ENCODE measurements around the gene HDLBP. TPM values are rescaled to one million over a fixed set of nuclear protein-coding genes. Genes with fewer than 3 reads are reported as not detected.

Gene HDLBP
- polyA plus RNA-seq, 3 donors = 187 to 327 (median 208) TPM

DNA sequence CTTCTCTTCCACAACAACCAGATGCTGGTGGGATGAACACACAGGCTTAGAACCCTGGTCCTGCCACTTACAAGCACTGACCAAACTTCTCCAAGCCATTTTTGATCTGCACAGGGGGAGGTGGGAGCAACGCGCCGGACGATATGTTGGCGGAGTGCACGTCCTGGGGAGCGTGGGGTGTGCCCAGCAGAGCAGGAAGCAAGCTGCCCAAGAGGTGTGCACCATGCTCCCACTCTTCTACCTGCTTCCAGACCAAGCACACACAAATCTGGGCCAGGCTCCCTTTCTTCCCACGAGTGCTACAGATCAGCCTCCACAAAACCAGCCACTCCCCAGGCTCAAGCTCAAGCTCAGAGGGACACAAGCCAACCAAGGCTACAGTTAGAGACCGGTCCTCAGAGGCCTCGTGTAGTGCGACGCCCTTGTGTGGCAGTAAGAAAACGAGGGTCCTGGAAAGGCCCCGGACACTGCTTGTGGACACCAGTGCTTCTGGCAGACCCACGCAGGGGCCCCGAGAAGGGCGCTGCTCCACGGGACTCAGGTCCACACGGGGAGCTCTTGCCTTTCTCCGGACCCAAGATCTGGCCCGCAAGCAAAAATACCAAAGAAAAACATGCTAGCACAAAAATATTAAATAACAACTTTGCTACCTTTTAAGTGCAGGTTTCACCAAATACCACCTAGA, 75.0 kb downstream of the HDLBP start:
- H3K27ac ChIP-seq (ENCODE audit: low read depth, low read length) = no peak overlapping the region
- 84 to 92% (median 91%) methylated on average over 20 to 21 of the region's 21 CpGs for WGBS, 3 donors

GRCh38 chr2:241239552-241240202, 75.8 kb downstream of the HDLBP start:
- no peak overlapping the region for H3K27ac ChIP-seq (ENCODE audit: low read depth, low read length)

GRCh38 chr2:241238693-241239198, 76.7 kb downstream of the HDLBP start:
- H3K27ac ChIP-seq (ENCODE audit: low read depth, low read length) = no peak overlapping the region
- WGBS, 3 donors = 75 to 93% (median 89%) methylated on average over 5 of the region's 5 CpGs

More at GRCh38 chr2:241239552-241240202, 75.8 kb downstream of the HDLBP start:
- 92 to 97% (median 93%) methylated on average over 28 of the region's 28 CpGs for WGBS, 3 donors

- 74 to 90% (median 89%) methylated on average over 12 of the region's 12 CpGs for WGBS, 3 donors
- H3K27ac ChIP-seq (ENCODE audit: low read depth, low read length) = no peak overlapping the region
Observed at GRCh38 chr2:241237949-241238371, 77.5 kb downstream of the HDLBP start.

- 93 to 94% (median 94%) methylated on average over 6 of the region's 6 CpGs for WGBS, 3 donors
Observed at GRCh38 chr2:241237047-241237446, 78.4 kb downstream of the HDLBP start.

DNA sequence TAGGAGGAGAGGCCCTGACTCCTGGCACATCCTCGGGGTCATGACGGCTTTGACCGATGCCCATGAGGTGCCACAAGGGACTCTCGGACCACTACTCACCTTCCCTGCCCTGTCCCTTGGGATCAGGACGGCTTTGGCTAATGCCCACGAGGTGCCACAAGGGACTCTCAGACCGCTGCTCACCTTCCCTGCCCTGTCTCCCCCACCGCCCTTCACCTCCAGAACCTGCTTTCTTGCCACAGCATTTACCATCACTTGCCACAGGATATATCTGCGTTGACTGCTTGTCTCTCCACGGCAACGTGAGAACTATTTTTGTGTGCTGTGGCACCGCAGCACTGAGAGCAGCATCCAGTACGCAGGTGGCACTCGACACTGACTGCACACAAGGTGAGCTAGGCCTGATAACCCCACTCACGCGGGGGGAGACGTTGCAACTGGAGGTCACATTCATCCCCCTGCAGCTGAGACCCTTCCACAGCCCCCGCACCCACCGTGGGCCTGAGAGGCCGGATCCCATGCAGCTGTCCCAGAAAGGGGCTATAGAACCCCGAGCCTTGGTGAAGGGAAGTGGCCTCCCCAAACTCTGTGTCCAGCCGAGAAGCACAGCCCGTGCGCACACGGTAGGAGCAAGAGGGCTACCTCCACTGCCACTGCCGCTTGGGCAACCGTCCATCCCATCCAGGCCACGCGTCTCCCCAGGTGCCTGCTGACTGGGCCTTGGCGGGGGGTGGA, 79.4 kb downstream of the HDLBP start:
- no peak overlapping the region for H3K27ac ChIP-seq (ENCODE audit: low read depth, low read length)
- 90% methylated on average over 30 of the region's 30 CpGs for WGBS, 3 donors

More at GRCh38 chr2:241237047-241237446, 78.4 kb downstream of the HDLBP start:
- no peak overlapping the region for H3K27ac ChIP-seq (ENCODE audit: low read depth, low read length)

GRCh38 chr2:241234962-241235740, 80.3 kb downstream of the HDLBP start:
- WGBS, 3 donors = 70 to 87% (median 76%) methylated on average over 26 of the region's 26 CpGs
- no peak overlapping the region for H3K27ac ChIP-seq (ENCODE audit: low read depth, low read length)

DNA sequence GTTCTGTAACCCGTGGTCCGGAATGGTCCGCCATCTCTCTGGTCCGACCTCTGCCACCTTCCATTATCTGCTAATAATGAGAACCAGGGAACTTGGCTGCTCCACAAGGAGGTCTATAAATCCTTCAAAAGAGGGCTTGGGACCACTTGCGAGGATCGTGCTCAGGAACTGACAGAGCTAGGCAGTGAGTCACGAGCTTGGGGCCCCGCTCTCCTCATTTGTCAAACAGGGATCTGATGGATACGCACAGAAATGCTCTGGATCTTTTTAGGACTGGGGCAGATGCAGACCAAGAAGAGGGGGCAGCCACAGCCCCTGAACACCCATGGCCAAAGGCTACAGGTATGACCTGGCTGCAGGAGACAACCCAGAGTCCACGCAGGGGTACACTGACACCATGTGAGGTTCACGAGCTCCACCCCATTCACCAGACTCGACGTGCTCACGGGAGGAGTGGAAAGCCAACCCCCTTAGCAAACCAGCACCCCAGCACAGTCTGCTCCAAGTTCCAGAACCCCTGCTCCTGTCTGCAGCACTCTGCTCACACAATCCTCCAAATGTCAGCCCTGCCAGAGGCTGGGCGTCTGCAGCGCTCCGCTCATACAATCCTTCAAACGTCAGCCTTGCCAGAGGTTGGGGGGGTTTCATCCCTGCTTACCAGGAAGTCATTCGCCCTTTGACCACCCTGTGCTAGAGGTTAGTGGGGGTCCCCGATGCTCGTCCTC, 81.2 kb downstream of the HDLBP start:
- 83 to 87% (median 84%) methylated on average over 21 of the region's 21 CpGs for WGBS, 3 donors
- H3K27ac ChIP-seq (ENCODE audit: low read depth, low read length) = no peak overlapping the region

- H3K27ac ChIP-seq (ENCODE audit: low read depth, low read length) = no peak overlapping the region
- WGBS, 3 donors = 79 to 82% (median 82%) methylated on average over 13 of the region's 13 CpGs
Observed at GRCh38 chr2:241232736-241233575, 82.5 kb downstream of the HDLBP start.

GRCh38 chr2:241230435-241230834, 85.0 kb downstream of the HDLBP start:
- H3K27ac ChIP-seq (ENCODE audit: low read depth, low read length) = no peak overlapping the region
- 93 to 96% (median 94%) methylated on average over 19 of the region's 19 CpGs for WGBS, 3 donors

GRCh38 chr2:241229563-241230401, 85.7 kb downstream of the HDLBP start:
- WGBS, 3 donors = 89 to 91% (median 90%) methylated on average over 29 of the region's 29 CpGs
- no peak overlapping the region for H3K27ac ChIP-seq (ENCODE audit: low read depth, low read length)

DNA sequence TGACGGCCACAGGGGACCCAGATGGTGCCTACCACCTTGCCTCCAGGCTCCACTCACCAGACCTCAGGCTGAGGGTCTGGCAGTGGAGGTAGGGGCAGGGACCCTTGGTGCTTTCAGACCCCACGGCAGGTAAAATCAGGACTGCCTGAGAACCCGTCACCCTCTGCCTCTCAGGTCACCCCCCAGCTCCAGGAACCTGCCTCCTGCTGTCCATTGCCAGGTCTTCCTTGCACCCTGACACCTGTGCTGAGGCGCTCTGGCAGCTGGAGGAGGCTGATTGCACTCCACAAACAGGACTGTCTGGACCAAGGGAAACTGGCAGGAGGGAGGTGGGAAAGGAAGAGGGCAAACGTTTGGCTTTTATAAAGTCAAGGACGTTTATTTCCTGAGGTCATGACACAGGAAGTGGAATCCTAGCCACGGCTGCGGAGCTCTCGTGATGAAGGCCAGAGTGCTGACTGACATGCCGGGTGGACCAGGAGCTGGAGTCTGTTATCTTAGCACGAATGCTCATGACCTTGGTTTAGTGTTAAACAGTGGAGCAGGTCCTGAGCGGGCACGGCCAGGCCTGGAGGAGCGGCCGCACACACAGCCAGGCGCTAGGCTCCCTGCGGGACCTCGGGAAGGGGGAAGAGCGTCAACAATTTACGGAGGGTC, 86.5 kb downstream of the HDLBP start:
- WGBS, 3 donors = 62 to 79% (median 74%) methylated on average over 20 of the region's 20 CpGs
- H3K27ac ChIP-seq (ENCODE audit: low read depth, low read length) = no peak overlapping the region

- no peak overlapping the region for H3K27ac ChIP-seq (ENCODE audit: low read depth, low read length)
- WGBS, 3 donors = 91 to 94% (median 92%) methylated on average over 24 to 26 of the region's 26 CpGs
Observed at GRCh38 chr2:241228081-241228859, 87.2 kb downstream of the HDLBP start.

- 79 to 88% (median 79%) methylated on average over 8 of the region's 8 CpGs for WGBS, 3 donors
Observed at GRCh38 chr2:241227594-241227993, 87.9 kb downstream of the HDLBP start.

More at GRCh38 chr2:241227594-241227993, 87.9 kb downstream of the HDLBP start:
- H3K27ac ChIP-seq (ENCODE audit: low read depth, low read length) = no peak overlapping the region

Measured in adipose tissue (tissue), 3 donors.